GM13977 (cell line): ENCODE measurements around the gene CD8B.
"Not testable (repeated sequence)": the region's sequence is repeated elsewhere in the genome, so short reads cannot be mapped to it uniquely, and the experiment has no call there.

Experiments used
- DNase-seq: peaks from one replicate; pipeline ENCODE4 v3.0.0; 2012; ENCODE audit warnings: low spot score
- in situ Hi-C: fragments of 300-500 bp; cut with MboI; formaldehyde crosslinking; loops from one replicate; pipeline ENCODE4 v1.12.0; 2022; ENCODE audit warnings: low sequenced_read_pairs, low pct_unique_long_range_greater_than_20kb, mixed read lengths, inconsistent platforms; ENCODE audit not compliant: unreplicated experiment

CD8B gene

GRCh38 chr2:86861628-86862379, at the start of gene CD8B:
Gene CD8B, minus strand, starts transcription at chr2:86861886. Its CDS starts 21 bp downstream, at chr2:86861865.
- in situ Hi-C loops, DNase-seq: not testable (repeated sequence)

GRCh38 chr2:86905868-86906267, 44.2 kb upstream of the CD8B start:
- in situ Hi-C loops, DNase-seq: not testable (repeated sequence)

GRCh38 chr2:86900687-86901086, 39.0 kb upstream of the CD8B start:
- in situ Hi-C loops, DNase-seq: not testable (repeated sequence)

GRCh38 chr2:86886026-86886425, 24.3 kb upstream of the CD8B start:
- DNase-seq, in situ Hi-C loops: not testable (repeated sequence)

GRCh38 chr2:86882865-86883264, 21.2 kb upstream of the CD8B start:
- in situ Hi-C loops, DNase-seq: not testable (repeated sequence)

- DNase-seq, in situ Hi-C loops: not testable (repeated sequence)
Observed at GRCh38 chr2:86882118-86882665, 20.5 kb upstream of the CD8B start.

- in situ Hi-C loops, DNase-seq: not testable (repeated sequence)
Observed at GRCh38 chr2:86878986-86879385, 17.3 kb upstream of the CD8B start.

GRCh38 chr2:86870941-86871340, 9.3 kb upstream of the CD8B start:
- in situ Hi-C loops, result not testable (repeated sequence)

GRCh38 chr2:86868895-86869468, 7.3 kb upstream of the CD8B start:
- DNase-seq, in situ Hi-C loops: not testable (repeated sequence)

More at GRCh38 chr2:86870941-86871340, 9.3 kb upstream of the CD8B start:
- not testable (repeated sequence) for DNase-seq

GRCh38 chr2:86862380-86862703, 656 bp upstream of the CD8B start:
- DNase-seq, in situ Hi-C loops: not testable (repeated sequence)

- DNase-seq, in situ Hi-C loops: not testable (repeated sequence)
Observed at GRCh38 chr2:86861175-86861574, 511 bp downstream of the CD8B start.

- DNase-seq, in situ Hi-C loops: not testable (repeated sequence)
Observed at GRCh38 chr2:86860573-86860972, 1.1 kb downstream of the CD8B start.

- DNase-seq, in situ Hi-C loops: not testable (repeated sequence)
Observed at GRCh38 chr2:86857688-86858087, 4.0 kb downstream of the CD8B start.

GRCh38 chr2:86856498-86856897, 5.2 kb downstream of the CD8B start:
- DNase-seq, in situ Hi-C loops: not testable (repeated sequence)

- in situ Hi-C loops, DNase-seq: not testable (repeated sequence)
Observed at GRCh38 chr2:86855981-86856380, 5.7 kb downstream of the CD8B start.

- in situ Hi-C loops, DNase-seq: not testable (repeated sequence)
Observed at GRCh38 chr2:86851581-86851980, 10.1 kb downstream of the CD8B start.

- DNase-seq, in situ Hi-C loops: not testable (repeated sequence)
Observed at GRCh38 chr2:86842607-86843234, 19.0 kb downstream of the CD8B start.

GRCh38 chr2:86841330-86841729, 20.4 kb downstream of the CD8B start:
- DNase-seq, in situ Hi-C loops: not testable (repeated sequence)
